H9 (cell line): ENCODE measurements around the gene STH. TPM values are rescaled to one million over a fixed set of nuclear protein-coding genes. Genes with fewer than 3 reads are reported as not detected.

Source experiments
- DNase-seq: peaks from one replicate; pipeline ENCODE4 v3.0.0-alpha.2; 2017
- H2AFZ ChIP-seq: one replicate; pipeline ENCODE4 v1.6.1; 2013; ENCODE audit warnings: mild to moderate bottlenecking, low read length, control low read depth, moderate library complexity
- H2AK5ac ChIP-seq: 2 replicates; pipeline ENCODE4 v1.6.1; 2013; ENCODE audit warnings: low read length, control low read depth, mixed read lengths; ENCODE audit not compliant: insufficient read length
- H2BK120ac ChIP-seq: one replicate; pipeline ENCODE4 v1.6.1; 2013; ENCODE audit warnings: low read depth, mild to moderate bottlenecking, low read length, control low read depth, inconsistent platforms; ENCODE audit not compliant: poor library complexity, severe bottlenecking
- H2BK12ac ChIP-seq: 2 replicates; pipeline ENCODE4 v1.6.1; 2013; ENCODE audit warnings: low read length, control low read depth, mixed read lengths, low read depth; ENCODE audit not compliant: insufficient read length
- H2BK15ac ChIP-seq: 2 replicates; pipeline ENCODE4 v1.6.1; 2013; ENCODE audit warnings: low read depth, low read length, control low read depth
- H2BK20ac ChIP-seq: one replicate; pipeline ENCODE4 v1.6.1; 2013; ENCODE audit warnings: low read depth, mild to moderate bottlenecking, low read length, control low read depth, inconsistent platforms; ENCODE audit not compliant: poor library complexity, severe bottlenecking
- H2BK5ac ChIP-seq: 2 replicates; pipeline ENCODE4 v1.6.1; 2013; ENCODE audit warnings: low read length, control low read depth, mixed read lengths; ENCODE audit not compliant: insufficient read length
- H3K14ac ChIP-seq: 2 replicates; pipeline ENCODE4 v1.6.1; 2013; ENCODE audit warnings: low read length, control low read depth; ENCODE audit not compliant: insufficient read depth
- H3K18ac ChIP-seq: 2 replicates; pipeline ENCODE4 v1.6.1; 2013; ENCODE audit warnings: low read depth, mild to moderate bottlenecking, mixed read lengths, low read length, control low read depth; ENCODE audit not compliant: insufficient read length
- H3K23ac ChIP-seq: 2 replicates; pipeline ENCODE4 v1.6.1; 2013; ENCODE audit warnings: low read length, control low read depth, mixed read lengths, low read depth; ENCODE audit not compliant: insufficient read length
- H3K23me2 ChIP-seq: 2 replicates; pipeline ENCODE4 v1.6.1; 2013; ENCODE audit warnings: low read depth, mild to moderate bottlenecking, mixed read lengths, low read length, control low read depth; ENCODE audit not compliant: insufficient read length, poor library complexity, severe bottlenecking
- H3K27ac ChIP-seq: 2 replicates; pipeline ENCODE4 v1.5.1; 2013; ENCODE audit warnings: low read length, control low read depth, mixed read lengths, low read depth; ENCODE audit not compliant: insufficient read length
- H3K27me3 ChIP-seq: 2 replicates; pipeline ENCODE4 v1.6.1; 2013; ENCODE audit warnings: low read length, control low read depth, inconsistent platforms; ENCODE audit not compliant: insufficient read depth
- H3K4ac ChIP-seq: 2 replicates; pipeline ENCODE4 v1.6.1; 2013; ENCODE audit warnings: low read depth, mild to moderate bottlenecking, control low read depth, inconsistent platforms, low read length, moderate library complexity
- H3K4me1 ChIP-seq: 2 replicates; pipeline ENCODE4 v1.6.1; 2013; ENCODE audit warnings: low read length, control low read depth, inconsistent platforms; ENCODE audit not compliant: insufficient read depth
- H3K4me2 ChIP-seq: 2 replicates; pipeline ENCODE4 v1.6.1; 2013; ENCODE audit warnings: low read length, control low read depth, mixed read lengths; ENCODE audit not compliant: insufficient read length, insufficient read depth
- H3K56ac ChIP-seq: 2 replicates; pipeline ENCODE4 v1.6.1; 2013; ENCODE audit warnings: low read depth, mild to moderate bottlenecking, mixed read lengths, low read length, control low read depth; ENCODE audit not compliant: insufficient read length
- H3K79me1 ChIP-seq: 2 replicates; pipeline ENCODE4 v1.6.1; 2013; ENCODE audit warnings: low read depth, mild to moderate bottlenecking, moderate library complexity, low read length, control low read depth, inconsistent platforms; ENCODE audit not compliant: insufficient read depth, poor library complexity, severe bottlenecking
- H3K79me2 ChIP-seq: 2 replicates; pipeline ENCODE4 v1.6.1; 2013; ENCODE audit warnings: low read length, control low read depth, inconsistent platforms; ENCODE audit not compliant: insufficient read depth
- H3K9ac ChIP-seq: 2 replicates; pipeline ENCODE4 v1.6.1; 2013; ENCODE audit warnings: low read length, control low read depth, mixed read lengths; ENCODE audit not compliant: insufficient read length; ENCODE audit errors: extremely low read depth
- H3K9me3 ChIP-seq: one replicate; pipeline ENCODE4 v1.6.1; 2013; ENCODE audit warnings: low read depth, low read length, inconsistent platforms; ENCODE audit not compliant: control insufficient read depth
- H3T11ph ChIP-seq: one replicate; pipeline ENCODE4 v1.6.1; 2013; ENCODE audit warnings: mild to moderate bottlenecking, low read length, control low read depth, inconsistent platforms
- H4K20me1 ChIP-seq: one replicate; pipeline ENCODE4 v1.6.1; 2013; ENCODE audit not compliant: control insufficient read depth, insufficient read length, insufficient read depth
- H4K5ac ChIP-seq: 2 replicates; pipeline ENCODE4 v1.6.1; 2013; ENCODE audit warnings: low read depth, mild to moderate bottlenecking, mixed read lengths, low read length, control low read depth; ENCODE audit not compliant: insufficient read length
- H4K8ac ChIP-seq: replicated peaks from 2 replicates; pipeline ENCODE4 v1.6.1; 2013; ENCODE audit warnings: low read length, control low read depth, mixed read lengths, low read depth; ENCODE audit not compliant: insufficient read length
- H4K91ac ChIP-seq: 2 replicates; pipeline ENCODE4 v1.6.1; 2013; ENCODE audit warnings: low read depth, mild to moderate bottlenecking, moderate library complexity, mixed read lengths, low read length, control low read depth; ENCODE audit not compliant: insufficient read length
- H3K27ac Mint-ChIP-seq, 3 experiments: 2 replicates in 2 of 3; 3 replicates in 1 of 3; pipeline ENCODE4 v1.8.0; 2020 to 2021; ENCODE audit warnings: mixed read lengths in 3 of 3, mild to moderate bottlenecking in 1 of 3, moderate library complexity in 1 of 3
- H3K27me3 Mint-ChIP-seq: 2 replicates; pipeline ENCODE4 v1.8.0; 2021; ENCODE audit warnings: low read depth, mild to moderate bottlenecking, moderate library complexity, mixed read lengths
- H3K36me3 Mint-ChIP-seq, 3 experiments: 2 replicates in 2 of 3; 3 replicates in 1 of 3; pipeline ENCODE4 v1.8.0; 2020 to 2021; ENCODE audit warnings: low read depth in 3 of 3, mixed read lengths in 3 of 3; ENCODE audit not compliant: insufficient read depth in 1 of 3
- H3K4me1 Mint-ChIP-seq, 2 experiments: 2 replicates each; pipeline ENCODE4 v1.8.0; 2020; ENCODE audit warnings: mixed read lengths in 2 of 2
- H3K4me3 Mint-ChIP-seq, 2 experiments: 2 replicates in 1 of 2; 3 replicates in 1 of 2; pipeline ENCODE4 v1.8.0; 2020 to 2021; ENCODE audit warnings: mild to moderate bottlenecking in 2 of 2, mixed read lengths in 2 of 2, moderate library complexity in 1 of 2
- H3K9me3 Mint-ChIP-seq, 2 experiments: 2 replicates in 1 of 2; 3 replicates in 1 of 2; pipeline ENCODE4 v1.8.0; 2020; ENCODE audit warnings: mild to moderate bottlenecking in 2 of 2, mixed read lengths in 2 of 2, moderate library complexity in 1 of 2
- WGBS: extraction: QIAGEN DNeasy Blood & Tissue Kit; methylation state at CpG from one replicate; pipeline ENCODE4 v1.1.7; 2013; ENCODE audit warnings: missing lambda C conversion rate, low lambda C conversion rate, mixed read lengths; ENCODE audit not compliant: insufficient read length; ENCODE audit errors: extremely low coverage; 5-methylcytosine and 5-hydroxymethylcytosine counted together
- total RNA-seq: library from RNA; stranded (reverse); gene quantifications from 2 replicates; pipeline ENCODE4 v1.2.1, GENCODE V29; 2021
- TF ChIP-seq, protein P1 (sequence below): fragments of 200-600 bp; sonication (generic); conservative IDR thresholded peaks from 3 replicates; pipeline ENCODE4 v1.8.0; 2021; ENCODE audit warnings: antibody characterized with exemption, mild to moderate bottlenecking

Gene STH
- total RNA-seq, 1 experiment from 2014 or later: not detected

DNA sequence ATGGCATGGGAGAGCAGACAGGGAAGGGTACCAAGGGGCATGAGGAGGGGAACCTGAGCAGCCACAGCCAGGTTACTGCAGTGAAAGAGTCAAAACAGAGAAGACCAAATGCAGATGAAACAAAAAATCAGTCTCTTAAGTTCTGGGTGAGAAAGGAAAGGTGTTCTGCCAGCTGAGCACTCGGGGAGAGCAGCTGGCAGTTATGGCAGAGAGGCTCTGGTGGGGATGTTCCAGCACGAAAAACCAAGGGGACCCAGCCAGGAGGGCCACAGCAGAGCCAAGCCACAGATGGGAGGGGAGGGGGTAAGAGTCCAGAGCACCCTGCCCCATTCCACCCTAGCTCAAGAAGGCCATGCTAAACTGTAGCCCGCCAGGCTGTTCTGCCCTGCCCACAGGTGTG, 31.7 kb downstream of the STH start:
- Histone ChIP-seq H4K20me1 (no peaks in the 10 kb centered on the region), H2AFZ (no peak overlapping the region), H3K56ac (no peak overlapping the region), H3K4ac (no peak overlapping the region), H2BK15ac (no peak overlapping the region), H3K4me2 (no peak overlapping the region), H2BK12ac (no peak overlapping the region), H2AK5ac (no peak overlapping the region), H4K5ac (no peak overlapping the region), H2BK120ac (no peak overlapping the region), H3K4me1 (peaks cover 2% of the 10 kb centered on the region; the same call in 1 of the 2 replicates), H3K27ac (no peak overlapping the region), H2BK20ac (no peak overlapping the region), H4K91ac (no peak overlapping the region), H3K14ac (no peak overlapping the region), H3K9me3 (no peaks in the 10 kb centered on the region), H4K8ac (no peak overlapping the region), H3K18ac (no peak overlapping the region), H3K79me2 (no peaks in the 10 kb centered on the region), H2BK5ac (no peak overlapping the region), H3K79me1 (no peaks in the 10 kb centered on the region), H3K9ac (no peak overlapping the region), H3K23ac (no peak overlapping the region), H3T11ph (no peak overlapping the region), H3K23me2 (no peaks in the 10 kb centered on the region), H3K27me3 (no peaks in the 10 kb centered on the region)
- WGBS: no CpG with 5 or more reads among the region's 3 CpGs
- Mint-ChIP-seq H3K27ac (peak overlapping the region in 2 of 3 experiments; percentile 11 to 49; a peak in 3 of 7 replicates), H3K27me3 (no peaks in the 10 kb centered on the region), H3K9me3 (no peaks in the 10 kb centered on the region), H3K36me3 (peaks cover 36 to 77% (median 66%) of the 10 kb centered on the region in 3 experiments), H3K4me3 (no peak overlapping the region), H3K4me1 (peaks cover 34 to 39% of the 10 kb centered on the region in 2 experiments)
- no peak for DNase-seq
- TF ChIP-seq, protein P1, sequence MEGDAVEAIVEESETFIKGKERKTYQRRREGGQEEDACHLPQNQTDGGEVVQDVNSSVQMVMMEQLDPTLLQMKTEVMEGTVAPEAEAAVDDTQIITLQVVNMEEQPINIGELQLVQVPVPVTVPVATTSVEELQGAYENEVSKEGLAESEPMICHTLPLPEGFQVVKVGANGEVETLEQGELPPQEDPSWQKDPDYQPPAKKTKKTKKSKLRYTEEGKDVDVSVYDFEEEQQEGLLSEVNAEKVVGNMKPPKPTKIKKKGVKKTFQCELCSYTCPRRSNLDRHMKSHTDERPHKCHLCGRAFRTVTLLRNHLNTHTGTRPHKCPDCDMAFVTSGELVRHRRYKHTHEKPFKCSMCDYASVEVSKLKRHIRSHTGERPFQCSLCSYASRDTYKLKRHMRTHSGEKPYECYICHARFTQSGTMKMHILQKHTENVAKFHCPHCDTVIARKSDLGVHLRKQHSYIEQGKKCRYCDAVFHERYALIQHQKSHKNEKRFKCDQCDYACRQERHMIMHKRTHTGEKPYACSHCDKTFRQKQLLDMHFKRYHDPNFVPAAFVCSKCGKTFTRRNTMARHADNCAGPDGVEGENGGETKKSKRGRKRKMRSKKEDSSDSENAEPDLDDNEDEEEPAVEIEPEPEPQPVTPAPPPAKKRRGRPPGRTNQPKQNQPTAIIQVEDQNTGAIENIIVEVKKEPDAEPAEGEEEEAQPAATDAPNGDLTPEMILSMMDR: no peak
